ENCODE data around the gene TINCR. TPM values are rescaled to one million over a fixed set of nuclear protein-coding genes. Genes with fewer than 3 reads are reported as not detected.

Gene TINCR
- 3.2 and 14.9 TPM in 2 replicates for total RNA-seq

DNA sequence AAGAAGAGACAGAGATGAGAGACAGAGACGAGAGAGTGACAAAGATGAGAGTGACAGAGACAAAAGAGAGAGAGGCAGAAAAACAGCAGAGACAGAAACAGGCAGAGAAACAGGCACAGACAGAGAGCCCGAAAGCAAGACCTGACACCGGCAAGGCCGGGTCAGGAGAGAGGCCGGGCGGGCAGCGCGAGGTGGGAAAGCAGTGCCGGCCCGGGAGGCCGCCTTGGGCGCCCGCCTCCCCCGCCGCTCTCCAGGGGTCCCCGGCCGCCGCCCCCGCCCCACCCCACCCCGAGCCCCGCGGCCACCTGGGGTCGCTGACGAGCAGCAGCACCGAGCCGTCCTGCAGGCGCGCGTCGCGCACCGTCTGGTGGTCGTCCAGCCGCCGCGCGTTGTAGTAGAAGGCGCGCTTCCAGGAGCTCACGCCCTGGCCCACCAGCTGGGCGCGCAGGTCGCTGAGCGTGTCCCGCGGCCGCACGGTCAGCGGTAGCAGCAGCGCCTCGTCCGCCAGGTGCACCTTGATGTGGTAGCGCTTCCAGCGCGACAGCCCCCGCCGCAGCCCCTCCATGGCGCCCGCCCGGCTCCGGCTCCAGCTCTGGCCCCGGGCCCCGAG is at the start of gene TINCR:
Gene TINCR, minus strand, starts transcription at position 594 of the 610 bp plus-strand sequence.

Other genes with a start within 250 kb of the TINCR start
- 29.6 and 35.7 TPM in 2 replicates for gene PTPRS, start 227.1 kb downstream of the TINCR start, total RNA-seq
- not detected in 2 replicates for gene ZNRF4, start 112.5 kb downstream of the TINCR start, total RNA-seq
- gene SAFB2, start 54.8 kb upstream of the TINCR start, total RNA-seq: 15.2 and 17.7 TPM in 2 replicates
- gene SAFB, start 55.1 kb upstream of the TINCR start, total RNA-seq: 31.6 and 36.7 TPM in 2 replicates
- gene MICOS13, start 112.6 kb upstream of the TINCR start, total RNA-seq: 31.5 and 31.8 TPM in 2 replicates
- gene HSD11B1L, start 113.1 kb upstream of the TINCR start, total RNA-seq: 14.5 and 19.3 TPM in 2 replicates
- 601 and 1,423 TPM in 2 replicates for gene RPL36, start 122.3 kb upstream of the TINCR start, total RNA-seq
- 137 and 179 TPM in 2 replicates for gene LONP1, start 152.2 kb upstream of the TINCR start, total RNA-seq
- gene CATSPERD, start 152.7 kb upstream of the TINCR start, total RNA-seq: not detected in 2 replicates
- gene PRR22, start 216.8 kb upstream of the TINCR start, total RNA-seq: 0.48 TPM in 1 of 2 replicates, not detected in the other
- gene DUS3L, start 223.2 kb upstream of the TINCR start, total RNA-seq: 41.2 and 42.0 TPM in 2 replicates
- 0.21 and 0.24 TPM in 2 replicates for gene NRTN, start 237.1 kb upstream of the TINCR start, total RNA-seq

Data from tracheal epithelial cell (primary cell).